Fibroblast of skin of left biceps (primary cell): Measurements from ENCODE around the gene TSPAN5.
A peak's percentile ranks its signal among the peaks of the same experiment; 100 is the strongest.

Source experiments
- DNase-seq, 2 experiments: peaks; one replicate each; pipeline ENCODE4 v3.0.0-alpha.2; 2013; ENCODE audit warnings: low read depth in 2 of 2

The TSPAN5 gene

DNA sequence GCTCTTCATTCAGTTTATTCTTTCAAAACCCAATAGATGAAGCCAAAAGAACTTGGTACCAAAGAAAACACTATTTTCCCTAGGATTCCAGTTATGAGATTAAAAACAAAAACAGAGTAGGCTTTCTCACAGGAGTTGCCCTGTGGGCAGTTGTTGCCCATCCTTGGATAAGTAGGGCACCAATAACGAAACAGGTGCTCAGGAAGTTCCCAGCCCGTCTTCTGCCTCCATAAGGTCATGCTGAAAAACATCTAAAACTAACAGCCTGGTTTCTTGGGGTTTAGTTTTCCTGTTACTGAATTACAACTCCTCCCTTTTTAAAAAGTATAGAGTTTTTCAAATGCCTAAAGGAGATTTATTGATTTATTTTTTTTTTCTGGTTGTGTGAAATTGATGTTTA is 14.7 kb downstream of the TSPAN5 start:
- no peak for DNase-seq

- DNase-seq: no peak
These were observed 15.4 kb downstream of the TSPAN5 start for GRCh38 chr4:98642991-98643426.

DNA sequence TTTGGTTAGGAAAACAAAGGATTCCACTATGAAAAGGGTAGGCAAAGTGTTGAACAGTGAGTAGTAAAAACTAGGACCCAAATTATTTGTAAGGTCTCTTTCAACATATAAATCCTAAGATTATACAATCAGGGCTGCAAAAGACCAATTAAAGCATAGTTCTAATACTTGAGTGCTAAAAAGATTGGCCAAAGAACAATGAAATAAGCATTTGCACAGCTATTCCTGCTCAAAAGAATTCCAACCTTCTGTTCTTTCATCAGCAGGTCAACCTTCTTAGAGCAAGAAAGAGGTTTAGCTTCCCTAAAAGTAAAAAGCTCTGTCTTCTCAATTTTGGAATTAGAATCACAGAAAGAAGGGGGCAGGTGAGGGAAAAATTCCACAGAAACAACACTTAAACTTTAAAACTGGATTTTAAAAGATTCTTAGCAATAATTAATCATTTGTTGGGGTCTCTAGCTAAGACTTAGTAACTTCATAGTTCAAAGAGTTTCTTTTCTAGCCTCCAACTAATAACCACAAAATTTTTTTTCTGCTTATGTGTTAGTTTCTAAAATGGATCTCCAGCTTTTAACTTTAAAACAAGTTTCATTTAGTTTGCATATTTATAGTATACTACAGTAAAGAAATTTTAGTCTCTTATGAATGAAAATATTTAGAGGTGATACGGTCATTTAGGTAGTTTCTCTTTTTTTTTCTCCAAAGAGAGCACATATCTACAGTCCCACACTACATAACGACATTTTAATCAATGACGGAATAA is 16.3 kb downstream of the TSPAN5 start:
- no peak for DNase-seq

GRCh38 chr4:98641376-98641775 is 17.0 kb downstream of the TSPAN5 start:
- DNase-seq: peak; percentile 80 to 81

GRCh38 chr4:98639523-98639922 is 18.9 kb downstream of the TSPAN5 start:
- no peak for DNase-seq

- DNase-seq: no peak
These were observed 19.3 kb downstream of the TSPAN5 start for GRCh38 chr4:98639108-98639507.

GRCh38 chr4:98638661-98639060 is 19.8 kb downstream of the TSPAN5 start:
- DNase-seq: no peak

GRCh38 chr4:98634061-98634460 is 24.4 kb downstream of the TSPAN5 start:
- DNase-seq: no peak

DNA sequence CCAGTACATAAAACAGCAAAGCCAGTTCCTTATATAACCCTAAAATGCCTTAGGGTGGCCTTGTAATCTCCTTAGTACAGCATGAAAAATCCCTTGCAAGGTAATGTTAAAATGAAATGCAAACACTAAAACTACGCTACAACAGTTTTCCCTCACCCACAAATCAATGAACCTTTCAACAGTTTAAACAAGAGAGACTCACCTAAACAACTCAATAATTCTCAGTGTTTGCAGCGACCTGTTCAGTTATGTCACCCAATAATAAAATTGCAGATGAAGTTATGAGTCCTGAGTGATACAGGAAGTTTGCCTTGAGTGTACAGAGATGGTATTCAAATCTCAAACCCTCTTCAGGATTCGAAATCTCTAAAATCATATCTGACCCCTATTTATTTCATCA is 25.3 kb downstream of the TSPAN5 start:
- no peak for DNase-seq

DNA sequence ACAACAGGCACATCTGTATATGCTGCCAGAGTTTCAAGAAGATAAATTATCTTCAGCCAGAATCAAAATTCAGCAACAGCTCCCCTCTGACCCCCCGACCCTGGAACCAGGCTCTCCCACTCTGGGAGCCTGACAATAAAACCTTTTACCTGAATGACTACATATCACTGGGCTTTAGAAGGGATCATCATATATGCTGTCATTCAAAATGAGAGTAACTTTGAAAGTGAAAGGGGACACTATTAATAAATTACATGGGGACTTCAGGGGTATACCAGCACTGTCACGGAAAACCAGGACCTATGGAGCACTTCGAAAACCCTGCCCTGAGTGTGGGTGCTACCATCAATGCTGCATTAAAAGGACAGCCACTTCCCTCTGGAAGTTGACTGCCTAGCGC is 26.2 kb downstream of the TSPAN5 start:
- no peak for DNase-seq

DNA sequence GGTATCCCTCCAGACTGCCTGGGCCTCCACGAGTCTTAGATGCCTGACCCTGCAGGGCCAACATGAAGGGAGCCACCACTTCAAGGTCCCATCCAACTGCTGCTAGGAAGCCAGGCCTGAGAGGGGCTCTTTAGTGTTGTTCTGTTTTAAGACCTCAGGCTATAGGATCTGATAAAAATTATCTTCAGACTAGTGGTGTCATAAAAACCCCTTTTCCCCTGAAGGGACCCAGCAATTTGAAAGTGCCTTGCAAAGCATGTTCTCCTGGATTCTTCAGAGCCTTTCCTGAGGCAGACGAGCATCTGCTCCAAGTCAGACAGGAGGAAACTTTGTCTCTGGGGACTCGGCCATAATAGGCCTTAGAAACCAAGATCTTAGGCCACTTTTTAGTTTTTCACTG is 26.9 kb downstream of the TSPAN5 start:
- DNase-seq: no peak

DNA sequence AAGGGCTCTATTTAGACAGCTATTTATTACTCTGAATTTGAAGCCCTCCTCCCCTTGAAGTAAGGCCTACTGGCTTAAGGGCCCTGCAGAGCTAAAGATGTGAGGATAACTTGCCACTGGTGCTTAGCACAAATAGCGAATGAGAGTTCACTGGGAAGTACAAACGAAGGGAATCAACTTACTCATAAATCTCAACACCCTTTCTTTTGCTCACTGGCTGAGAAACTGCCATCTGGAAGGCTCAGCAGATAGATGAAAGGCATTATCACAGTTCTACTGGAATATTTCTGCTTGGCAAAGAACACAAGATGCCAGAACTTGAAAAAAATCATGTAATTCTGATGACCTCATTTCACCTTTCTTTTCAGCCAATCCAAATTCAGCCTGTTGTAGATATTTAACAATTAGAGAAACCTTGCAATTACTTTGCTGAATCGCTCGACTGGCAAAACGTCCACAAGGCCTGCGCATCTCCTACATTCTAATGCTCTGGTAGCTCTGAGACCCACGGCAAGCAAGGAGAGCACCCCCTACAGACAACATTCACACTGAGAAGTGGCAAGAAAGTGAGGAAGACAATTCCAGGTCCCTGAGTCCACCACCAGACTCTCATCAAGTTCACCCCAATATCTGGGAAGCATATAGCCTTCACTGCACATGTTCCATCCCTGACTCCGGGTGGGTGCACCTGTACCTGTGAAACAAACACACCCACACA is 27.5 kb downstream of the TSPAN5 start:
- DNase-seq: no peak

DNA sequence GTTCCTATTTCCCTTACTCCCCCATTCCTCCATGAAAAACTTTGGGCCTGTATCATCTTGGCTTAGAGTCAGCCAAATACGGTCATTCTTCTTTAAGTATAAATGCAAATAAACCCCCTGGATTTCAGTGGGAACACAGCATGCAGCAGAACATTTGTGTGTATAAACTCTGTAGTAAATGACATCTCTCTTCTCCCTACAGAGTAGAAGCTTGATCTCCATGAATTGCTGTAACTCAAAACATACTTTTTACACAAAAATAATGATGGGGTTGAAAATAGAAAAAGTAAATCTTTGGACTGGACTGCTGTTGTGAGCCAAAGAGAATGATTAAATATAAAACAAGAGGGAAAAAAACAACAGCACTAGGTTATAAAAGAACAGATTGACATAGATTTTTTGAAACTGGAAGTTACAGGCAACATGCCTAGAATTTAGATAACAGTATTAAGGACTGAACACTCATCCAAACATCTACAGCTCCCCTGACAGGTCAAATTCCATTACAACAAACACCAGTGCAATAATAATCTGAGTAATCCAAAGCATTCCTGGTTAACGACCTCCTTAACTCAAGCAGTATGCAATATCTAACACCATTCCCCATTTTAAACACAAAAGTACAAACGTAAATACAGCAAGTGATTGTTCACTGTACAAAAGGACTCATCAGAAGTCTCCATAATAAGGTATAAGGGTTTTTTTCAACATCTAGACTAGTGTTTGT is 30.7 kb downstream of the TSPAN5 start:
- peak; percentile 44 to 53 for DNase-seq

- peak; percentile 60 to 67 for DNase-seq
These were observed 32.1 kb downstream of the TSPAN5 start for GRCh38 chr4:98626350-98626749.

DNA sequence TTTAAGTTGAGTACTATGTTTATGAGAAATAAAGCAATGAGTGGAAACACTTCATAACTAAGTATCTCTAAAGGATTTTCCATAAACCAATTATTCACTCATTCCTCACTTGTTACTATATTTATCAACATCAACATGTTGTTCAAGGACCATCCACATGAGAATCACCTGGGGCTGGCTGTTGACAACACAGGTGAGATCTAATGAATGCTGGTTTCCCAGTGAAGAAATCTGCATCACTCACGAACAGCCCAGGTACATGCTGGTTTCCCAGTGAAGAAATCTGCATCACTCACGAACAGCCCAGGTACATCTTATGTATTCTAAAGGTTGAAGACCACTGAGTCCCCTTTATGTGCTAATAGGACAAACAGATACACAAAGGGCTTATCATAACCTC is 32.5 kb downstream of the TSPAN5 start:
- DNase-seq: no peak

DNA sequence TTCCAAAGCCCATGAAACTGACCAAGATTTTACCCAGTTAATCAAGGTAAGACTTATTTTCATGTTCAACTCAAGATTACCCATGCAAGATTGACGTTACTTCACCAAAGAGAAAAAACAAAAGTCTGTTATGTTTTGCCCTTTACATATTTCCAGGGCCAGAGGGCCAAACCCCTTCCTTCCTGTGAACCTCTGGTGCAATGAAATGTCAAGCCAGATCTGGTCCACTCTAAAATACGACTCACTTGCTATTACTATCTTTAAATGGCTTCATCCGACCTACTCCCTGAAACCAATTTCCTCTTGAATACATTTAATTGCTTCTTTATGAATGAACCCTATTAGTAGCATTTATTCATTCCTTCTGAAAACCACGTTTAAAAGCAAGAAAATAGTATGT is 33.0 kb downstream of the TSPAN5 start:
- DNase-seq: no peak

DNA sequence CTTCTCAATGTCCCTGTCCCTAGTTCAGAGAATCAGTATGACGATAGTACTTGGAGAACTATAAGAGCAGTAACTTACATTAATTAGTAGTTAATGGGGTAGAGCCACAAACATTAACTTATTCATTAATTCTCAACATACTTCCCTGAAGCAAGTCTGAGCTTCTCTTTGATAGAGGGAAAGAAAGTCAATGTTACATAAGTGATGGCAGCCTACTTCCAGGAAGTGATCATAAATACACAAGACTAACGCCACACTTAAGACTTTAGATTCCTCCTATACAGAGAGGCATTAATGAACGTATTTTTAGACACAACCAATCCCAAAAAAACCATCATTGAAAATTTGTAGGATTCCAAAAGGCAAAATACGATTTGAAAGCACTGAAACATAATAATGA is 33.8 kb downstream of the TSPAN5 start:
- DNase-seq: no peak

DNA sequence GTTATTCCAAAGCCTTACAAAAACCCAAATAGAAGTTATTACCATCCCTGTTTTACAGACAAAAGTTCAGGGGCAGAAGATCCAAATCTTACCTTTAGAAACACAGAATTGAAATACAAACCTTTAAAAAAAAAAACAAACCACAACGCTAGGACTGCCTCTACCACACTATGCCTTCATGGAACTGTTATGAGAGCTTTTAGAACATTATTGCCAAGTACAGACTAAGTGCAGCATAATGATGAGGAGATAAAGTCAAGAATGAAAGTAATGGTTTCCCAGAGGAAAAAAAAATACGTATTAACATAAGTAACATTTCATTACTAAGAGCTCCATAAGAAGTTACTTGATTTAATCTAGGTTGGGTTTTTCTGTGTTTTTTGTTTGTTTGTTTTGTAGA is 34.3 kb downstream of the TSPAN5 start:
- no peak for DNase-seq

- no peak for DNase-seq
These were observed 35.1 kb downstream of the TSPAN5 start for GRCh38 chr4:98623126-98623802.

DNA sequence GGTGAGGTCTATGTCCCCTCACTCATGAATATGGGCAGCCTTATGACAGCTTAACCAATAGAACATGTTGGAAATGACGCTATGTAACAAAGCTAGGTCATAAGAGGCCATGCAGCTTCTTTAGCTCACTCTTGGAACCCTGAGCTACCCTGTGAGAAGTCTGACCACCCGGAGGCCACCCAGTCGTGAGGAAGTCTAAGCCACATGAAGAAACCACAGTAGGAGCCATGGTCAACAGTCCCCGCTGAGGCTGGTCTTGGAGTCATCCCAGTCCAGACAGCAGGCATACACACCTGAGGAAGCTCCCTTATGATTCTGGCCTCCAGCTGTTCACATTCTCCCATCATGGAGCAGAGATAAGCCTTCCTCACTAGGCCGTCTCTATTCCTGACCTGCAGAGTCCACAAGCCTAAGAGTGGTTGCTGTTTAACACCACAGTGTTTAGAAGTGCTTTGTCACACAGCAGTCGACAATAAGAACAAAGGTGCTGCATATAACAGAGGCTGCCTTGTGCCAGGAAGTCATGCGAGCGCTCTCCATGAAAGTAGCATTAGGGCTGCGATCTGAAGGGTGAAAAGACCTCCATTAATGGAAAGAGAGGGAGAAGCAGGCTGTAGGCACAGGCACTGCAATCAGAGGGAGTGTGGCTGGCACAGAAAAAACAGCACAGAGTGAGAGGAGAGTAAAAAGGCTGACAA is 38.2 kb downstream of the TSPAN5 start:
- DNase-seq: no peak

DNA sequence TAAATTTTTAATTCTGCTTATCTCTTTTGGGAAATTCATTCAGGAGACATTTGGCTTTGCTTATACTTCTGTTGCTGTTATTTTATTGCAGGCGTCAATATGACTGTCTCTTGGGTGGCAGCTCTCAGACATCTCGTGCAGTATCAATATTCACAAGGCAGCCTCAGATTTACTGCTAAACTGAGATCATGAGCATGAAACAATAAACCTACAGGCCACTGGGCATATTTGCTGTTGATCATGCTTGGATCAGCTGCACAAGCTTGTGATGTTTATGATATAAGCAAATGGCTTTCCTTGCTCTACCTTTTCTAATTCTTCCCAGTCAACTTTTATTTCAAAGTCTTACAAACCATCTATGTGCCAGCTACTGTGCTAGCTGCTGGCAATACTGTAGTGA is 39.2 kb downstream of the TSPAN5 start:
- no peak for DNase-seq

DNA sequence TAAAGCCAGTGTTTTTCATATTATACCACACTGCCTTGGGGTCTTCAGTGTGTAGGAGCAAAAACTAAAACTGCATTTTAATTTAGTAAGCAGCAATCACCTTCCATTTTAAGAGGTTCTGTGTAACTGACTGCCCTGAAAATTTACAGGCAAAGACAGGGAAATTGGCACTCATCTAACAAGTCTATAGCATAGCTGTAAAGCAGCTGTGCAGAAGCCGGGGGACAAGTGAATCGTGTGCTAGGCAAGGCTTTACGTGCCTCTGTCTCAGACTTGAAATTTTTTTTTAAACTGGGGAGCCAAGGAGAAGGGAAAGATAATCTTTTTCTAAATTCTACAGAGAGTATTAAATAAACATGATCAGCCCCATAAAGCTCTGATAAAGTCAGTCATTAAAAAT is 39.7 kb downstream of the TSPAN5 start:
- DNase-seq: no peak
